Astrocyte of the hippocampus (primary cell): ENCODE data around the gene MOV10.
A peak's percentile ranks its signal among the peaks of the same experiment; 100 is the strongest.
"Not testable (repeated sequence)": the region's sequence is repeated elsewhere in the genome, so short reads cannot be mapped to it uniquely, and the experiment has no call there.

Experiments
- DNase-seq: peaks from one replicate; pipeline ENCODE4 v3.0.0; 2011; ENCODE audit warnings: low read depth, low spot score

MOV10 gene, protein sequence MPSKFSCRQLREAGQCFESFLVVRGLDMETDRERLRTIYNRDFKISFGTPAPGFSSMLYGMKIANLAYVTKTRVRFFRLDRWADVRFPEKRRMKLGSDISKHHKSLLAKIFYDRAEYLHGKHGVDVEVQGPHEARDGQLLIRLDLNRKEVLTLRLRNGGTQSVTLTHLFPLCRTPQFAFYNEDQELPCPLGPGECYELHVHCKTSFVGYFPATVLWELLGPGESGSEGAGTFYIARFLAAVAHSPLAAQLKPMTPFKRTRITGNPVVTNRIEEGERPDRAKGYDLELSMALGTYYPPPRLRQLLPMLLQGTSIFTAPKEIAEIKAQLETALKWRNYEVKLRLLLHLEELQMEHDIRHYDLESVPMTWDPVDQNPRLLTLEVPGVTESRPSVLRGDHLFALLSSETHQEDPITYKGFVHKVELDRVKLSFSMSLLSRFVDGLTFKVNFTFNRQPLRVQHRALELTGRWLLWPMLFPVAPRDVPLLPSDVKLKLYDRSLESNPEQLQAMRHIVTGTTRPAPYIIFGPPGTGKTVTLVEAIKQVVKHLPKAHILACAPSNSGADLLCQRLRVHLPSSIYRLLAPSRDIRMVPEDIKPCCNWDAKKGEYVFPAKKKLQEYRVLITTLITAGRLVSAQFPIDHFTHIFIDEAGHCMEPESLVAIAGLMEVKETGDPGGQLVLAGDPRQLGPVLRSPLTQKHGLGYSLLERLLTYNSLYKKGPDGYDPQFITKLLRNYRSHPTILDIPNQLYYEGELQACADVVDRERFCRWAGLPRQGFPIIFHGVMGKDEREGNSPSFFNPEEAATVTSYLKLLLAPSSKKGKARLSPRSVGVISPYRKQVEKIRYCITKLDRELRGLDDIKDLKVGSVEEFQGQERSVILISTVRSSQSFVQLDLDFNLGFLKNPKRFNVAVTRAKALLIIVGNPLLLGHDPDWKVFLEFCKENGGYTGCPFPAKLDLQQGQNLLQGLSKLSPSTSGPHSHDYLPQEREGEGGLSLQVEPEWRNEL

DNA sequence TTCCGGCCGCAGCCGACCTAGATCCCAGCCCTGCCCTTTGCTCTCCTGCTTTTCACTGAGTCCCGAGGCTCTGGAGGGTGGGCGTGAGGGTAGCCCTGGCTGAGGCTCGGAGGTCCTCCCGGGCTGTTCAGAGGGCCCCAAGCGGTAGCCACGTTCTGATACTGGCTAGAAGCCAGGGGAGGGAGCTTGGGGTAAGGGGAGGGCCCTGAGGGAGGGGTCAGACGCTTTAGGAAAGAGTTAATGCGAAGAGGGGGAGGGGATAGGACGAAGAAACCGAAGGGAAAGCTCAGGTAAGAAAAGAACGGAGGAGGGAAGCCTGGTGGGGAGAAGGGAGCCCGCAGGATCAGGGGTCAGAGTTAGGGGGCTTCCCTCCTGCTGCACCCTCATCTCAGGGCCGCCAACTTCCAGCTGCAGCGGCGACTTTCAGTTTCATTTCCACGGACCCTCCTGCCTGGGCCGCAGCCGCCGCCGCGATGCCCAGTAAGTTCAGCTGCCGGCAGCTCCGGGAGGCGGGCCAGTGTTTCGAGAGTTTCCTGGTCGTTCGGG is at the start of gene MOV10:
TSS of gene MOV10 (plus strand) at position 220 of the 546 bp plus-strand sequence. CDS start at position 474, 254 bp downstream.
- DNase-seq = peak; percentile 87

DNA sequence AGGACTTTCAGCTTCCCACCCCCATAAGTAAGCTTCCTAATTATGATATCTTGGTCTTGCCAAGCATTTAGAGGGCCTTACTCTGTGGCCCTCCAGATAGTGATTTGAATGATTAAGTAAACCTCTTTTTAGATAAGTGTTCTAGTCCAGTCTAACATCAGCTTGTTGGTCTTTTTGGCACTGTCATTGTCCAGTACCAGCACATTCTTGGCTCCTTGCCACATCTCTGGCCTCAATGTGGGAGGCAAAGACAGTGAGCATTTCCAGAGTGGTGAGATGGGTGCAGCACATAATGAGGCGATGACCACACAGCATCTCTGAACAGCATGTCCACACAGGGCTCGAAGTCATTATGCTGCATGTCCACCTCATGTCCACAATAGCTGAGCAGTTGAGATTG is 48.8 kb upstream of the MOV10 start:
- peak; percentile 38 for DNase-seq

DNA sequence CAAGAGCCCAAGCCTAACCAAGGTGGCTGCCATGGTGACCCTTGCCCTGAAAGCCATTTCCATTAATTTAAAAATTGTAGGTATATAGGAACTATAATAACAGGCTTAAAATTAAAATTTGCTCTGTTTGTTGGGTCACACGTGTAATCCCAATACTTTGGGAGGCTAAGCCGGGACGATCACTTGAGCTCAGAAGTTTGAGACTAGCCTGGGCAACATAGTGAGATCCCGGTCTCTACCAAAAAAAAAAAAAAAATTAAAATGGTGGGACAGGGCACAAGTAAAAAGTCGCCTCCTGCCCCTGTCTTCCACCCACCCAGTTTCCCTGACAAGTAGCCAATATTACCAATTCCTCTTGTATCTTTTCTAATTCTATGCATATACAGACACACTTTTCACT is 48.3 kb upstream of the MOV10 start:
- DNase-seq = no peak

DNA sequence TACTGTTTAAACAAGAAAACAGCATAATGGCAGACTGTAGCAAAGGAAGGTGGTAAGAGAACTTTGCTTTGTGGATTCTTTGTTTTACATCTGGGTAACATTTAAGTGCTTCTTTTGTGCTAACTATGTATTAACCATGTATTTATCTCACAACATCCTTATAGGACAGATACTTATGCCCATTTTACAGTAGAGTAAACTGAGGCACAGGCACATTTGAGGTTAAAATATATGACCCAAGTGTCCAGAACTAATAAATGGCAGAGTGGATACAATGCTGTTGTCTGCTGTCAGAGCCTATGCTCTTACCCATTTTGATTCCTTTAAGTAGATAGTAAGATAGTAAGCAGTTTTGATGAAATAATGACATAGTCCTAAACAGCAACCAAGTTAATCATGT is 47.6 kb upstream of the MOV10 start:
- DNase-seq = no peak

DNA sequence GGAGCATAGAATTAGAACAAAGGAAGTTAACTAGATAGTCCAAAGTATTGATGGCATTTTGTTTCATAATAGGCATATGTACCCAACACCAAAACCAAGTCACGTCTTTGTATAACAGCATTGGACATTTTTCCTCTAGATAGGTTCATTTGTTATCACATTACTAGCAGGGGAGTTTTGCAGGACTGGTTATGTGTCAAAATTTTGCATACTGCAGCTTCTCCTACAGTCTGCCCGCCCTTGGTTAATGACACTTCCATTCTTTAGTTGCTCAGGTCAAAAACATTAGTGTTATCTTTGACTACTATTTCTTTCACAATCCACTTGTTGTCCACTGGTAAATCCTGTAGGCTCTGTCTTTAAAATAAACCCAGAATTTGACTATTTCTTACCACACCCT is 45.9 kb upstream of the MOV10 start:
- no peak for DNase-seq

DNA sequence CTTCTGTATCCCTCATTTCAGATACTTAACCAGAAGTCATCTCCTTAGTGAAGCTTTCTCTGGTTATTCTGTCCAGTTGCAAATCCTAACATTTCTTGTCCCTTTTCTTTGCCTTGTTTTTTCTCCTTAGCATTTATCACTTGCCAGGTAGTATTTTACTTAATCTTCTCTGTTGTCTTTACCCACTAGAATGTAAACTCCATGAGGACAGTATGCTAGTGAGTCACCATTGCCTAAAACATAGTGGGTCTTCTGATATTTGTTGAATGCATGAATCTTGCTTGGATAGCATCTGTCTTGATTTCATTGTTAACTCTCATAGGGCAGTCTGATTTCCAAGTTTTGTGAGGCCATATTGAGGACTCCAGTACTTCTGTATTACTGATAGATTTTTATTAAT is 45.2 kb upstream of the MOV10 start:
- no peak for DNase-seq

DNA sequence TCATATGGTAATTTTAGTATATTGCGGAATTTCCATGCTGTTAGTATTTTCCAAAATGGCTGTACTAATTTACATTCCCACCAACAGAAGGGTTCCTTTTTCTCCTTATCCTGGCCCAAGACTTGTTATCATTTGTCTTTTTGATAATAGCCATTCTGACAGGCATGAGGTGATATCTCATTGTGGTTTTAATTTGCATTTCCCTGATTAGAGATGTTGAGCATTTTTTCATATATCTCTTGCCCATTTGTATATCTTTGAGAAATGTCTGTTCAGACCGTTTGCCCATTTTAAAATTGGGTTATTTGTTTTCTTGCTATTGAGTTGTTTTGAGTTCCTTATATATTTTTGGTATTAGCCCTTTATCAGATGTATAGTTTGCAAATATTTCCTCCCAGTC is 40.8 kb upstream of the MOV10 start:
- DNase-seq = no peak

DNA sequence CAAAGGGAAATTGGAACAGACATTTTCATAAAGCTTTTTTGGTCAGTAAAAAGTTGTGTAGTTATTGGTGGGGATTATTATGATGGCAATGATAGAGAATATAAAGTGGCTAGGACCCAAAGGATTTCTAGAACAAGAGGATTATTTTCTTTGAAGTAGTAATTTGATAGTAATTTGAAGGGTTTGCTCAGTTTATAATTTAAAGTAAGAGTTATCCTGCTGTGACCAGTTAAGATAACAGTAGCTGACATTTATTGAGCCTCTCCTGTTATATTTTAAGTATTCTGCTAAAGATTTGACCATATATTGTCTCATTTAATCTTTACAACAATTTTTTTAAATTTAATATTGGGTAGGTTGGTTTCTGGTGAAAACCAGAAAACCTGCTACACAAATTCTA is 40.1 kb upstream of the MOV10 start:
- DNase-seq = no peak

DNA sequence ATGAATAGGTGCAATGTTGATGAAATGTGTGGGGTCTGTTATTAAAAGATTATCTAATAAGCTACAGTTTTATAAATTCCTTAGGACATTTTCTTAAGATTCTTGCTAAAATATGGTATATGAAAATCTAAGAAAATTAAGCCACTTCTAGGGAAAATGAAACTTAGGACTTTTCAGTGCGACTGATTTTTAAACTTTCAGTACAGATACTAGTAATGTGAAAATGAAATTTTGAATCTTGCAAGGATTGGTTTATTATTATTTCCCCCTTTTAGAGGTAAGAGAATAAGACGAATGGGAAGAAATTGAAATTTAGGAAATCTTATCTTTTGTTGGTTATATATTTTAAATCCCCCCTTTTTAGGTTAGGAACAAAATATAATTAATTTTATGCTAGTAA is 38.4 kb upstream of the MOV10 start:
- DNase-seq = no peak

DNA sequence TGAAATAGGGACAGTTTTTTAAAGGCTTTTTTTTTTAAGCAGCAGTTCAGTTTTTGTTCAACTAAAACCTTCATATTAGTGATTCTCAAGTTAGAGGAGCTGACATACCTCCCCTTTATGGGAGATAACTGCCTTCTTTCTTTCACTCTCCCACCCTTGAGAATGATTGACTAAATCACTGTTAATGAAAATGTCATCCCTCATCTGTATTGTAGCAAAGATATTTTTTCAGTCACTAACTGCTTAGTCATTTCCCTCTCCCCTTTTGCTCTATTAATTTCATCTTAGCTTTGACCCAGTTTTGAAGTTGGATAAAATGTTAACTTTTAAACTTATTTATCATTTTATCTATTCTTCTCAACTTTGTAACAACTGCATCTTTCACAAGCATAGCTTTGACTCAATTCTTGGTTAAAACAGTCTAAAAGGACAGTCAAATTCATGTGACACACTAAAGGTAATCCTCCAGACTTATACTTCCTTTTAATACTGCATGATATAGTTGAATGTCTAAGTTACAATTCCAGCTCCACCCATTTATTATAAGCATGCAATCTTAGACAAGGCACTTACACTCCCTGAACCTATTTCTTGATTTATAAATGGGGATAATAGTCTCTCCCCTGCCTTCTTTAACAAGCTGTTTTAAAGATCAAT is 37.7 kb upstream of the MOV10 start:
- peak; percentile 4 for DNase-seq

DNA sequence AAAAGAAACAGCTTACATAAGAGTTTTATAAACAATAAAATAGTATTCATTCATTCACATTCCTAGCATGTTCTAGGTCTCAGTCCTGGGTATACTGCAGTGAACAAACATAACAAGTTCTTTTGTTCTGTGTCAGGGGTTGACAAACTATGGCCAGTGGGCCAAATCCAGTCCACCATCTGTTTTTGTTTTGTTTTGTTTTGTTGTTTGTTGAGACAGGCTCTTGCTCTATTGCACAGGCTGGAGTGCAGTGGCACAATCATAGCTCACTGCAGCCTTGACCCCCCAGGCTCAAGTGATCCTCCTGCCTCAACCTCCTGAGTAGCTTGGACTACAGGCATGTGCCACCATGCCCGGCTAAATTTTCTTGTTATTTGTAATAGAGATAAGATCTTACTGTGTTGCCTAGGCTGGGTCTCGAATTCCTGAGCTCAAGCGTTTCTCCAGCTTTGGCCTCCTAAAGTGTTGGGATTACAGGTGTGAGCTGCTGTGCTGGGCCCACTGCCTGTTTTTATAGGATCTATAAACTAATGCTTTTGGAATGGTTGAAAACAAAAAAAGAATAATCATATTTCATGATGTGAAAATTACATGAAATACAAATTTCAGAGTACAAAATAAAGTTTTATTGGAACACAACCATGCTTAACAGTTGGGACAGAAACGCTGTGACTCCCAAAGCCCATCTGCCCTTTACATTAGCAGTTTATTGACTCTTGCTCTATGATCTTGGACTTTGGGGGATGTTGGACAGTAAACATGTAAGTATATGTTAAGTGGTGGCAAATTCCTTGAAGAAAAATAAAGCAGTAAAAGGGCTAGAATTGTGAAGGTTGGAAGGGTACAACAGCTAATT is 37.0 kb upstream of the MOV10 start:
- DNase-seq = peak; percentile 53

DNA sequence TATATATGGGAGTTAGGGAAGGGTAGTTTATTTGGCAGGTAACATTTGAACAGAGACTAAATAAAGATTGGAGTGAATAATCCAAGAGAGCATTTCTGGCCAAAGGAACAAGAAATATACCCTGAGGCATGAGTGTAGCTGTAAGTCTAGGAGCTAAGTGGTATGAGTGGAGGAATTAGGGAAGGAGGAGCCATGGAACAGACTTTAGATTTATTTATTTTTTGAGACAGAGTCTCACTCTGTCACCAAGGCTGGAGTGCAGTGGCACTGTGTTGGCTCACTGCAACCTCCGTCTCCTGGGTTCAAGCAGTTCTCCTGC is 36.4 kb upstream of the MOV10 start:
- DNase-seq = no peak

DNA sequence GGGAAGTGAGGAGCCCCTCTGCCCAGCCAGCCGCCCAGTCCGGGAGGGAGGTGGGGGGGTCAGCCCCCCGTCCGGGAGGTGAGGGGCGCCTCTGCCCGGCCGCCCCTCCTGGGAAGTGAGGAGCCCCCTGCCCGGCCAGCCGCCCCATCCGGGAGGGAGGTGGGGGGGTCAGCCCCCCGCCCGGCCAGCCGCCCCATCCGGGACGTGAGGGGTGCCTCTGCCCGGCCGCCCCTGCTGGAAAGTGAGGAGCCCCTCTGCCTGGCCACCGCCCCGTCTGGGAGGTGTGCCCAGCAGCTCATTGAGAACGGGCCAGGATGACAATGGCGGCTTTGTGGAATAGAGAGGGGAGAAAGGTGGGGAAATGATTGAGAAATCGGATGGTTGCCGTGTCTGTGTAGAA is 34.0 kb upstream of the MOV10 start:
- not testable (repeated sequence) for DNase-seq

DNA sequence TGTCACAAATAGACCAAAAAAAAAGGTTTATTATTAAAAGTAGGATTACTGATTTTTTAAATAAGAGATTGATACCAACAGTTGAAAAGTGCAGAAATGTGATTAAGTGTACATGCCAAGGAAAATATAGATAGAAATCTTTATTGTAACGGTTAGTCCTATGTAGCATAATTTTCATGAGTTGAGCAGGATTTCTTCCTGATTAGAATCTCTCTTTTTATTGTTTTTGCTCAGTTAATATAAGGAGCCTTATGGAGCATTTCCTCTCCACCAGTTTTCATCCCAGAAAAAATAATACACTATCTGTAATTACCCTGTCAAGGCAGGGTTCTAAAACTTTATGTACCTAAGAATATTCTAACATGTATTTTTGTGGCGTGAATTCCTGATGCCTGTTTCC is 31.4 kb upstream of the MOV10 start:
- no peak for DNase-seq

DNA sequence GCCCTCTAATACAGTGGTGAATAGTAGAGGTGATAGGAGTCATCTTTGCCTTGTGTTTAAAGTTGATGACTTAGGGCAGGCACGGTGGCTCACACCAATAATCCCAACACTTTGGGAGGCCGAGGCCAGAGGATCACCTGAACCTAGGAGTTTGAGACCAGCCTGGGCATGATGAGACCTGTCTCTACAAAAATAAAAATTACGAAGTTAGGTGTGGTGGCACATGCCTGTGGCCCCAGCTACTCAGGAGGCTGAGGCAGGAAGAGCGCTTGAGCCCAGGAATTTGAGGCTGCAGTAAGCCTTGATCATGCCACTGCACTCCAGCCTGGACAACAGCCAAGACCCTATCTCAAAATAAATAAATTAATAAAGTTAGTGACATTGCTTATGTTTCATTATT is 28.2 kb upstream of the MOV10 start:
- DNase-seq = no peak

DNA sequence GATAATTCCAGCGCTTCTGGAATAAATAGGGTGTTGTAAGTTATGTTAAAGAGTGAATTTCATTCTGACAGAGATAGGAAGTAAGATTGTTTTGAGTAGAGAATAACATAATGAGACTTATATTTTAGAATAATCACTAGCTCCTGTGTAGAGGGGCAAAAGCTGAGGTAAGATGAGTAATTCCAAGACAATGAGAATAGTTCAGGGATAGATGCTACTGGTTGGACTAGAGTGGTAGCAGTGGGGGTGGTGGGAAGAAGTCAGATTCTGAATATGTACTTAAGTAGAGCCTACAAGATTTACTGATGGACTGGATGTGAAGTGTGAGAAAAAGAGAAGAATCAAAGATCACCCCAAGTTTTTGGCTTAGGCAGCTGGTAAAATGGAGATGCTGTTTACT is 23.3 kb upstream of the MOV10 start:
- no peak for DNase-seq

DNA sequence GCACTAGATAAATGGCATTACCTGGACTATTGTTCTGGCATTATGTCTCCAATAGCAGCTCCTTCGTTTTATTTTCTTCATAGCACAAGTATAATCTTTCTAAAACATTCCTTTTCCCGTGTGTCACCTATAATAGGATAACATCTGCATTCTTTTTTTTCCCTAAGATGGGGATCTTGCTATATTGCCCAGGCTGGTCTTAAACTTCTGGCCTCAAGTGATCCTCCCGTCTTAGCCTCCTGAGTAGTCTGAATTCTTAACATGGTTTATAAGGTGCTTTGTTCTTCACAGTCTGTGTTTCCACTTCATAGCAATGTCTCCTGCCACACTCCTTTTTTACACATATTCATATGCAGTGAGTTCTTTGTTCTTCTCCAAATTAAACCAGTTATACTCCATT is 8.6 kb upstream of the MOV10 start:
- DNase-seq = no peak

DNA sequence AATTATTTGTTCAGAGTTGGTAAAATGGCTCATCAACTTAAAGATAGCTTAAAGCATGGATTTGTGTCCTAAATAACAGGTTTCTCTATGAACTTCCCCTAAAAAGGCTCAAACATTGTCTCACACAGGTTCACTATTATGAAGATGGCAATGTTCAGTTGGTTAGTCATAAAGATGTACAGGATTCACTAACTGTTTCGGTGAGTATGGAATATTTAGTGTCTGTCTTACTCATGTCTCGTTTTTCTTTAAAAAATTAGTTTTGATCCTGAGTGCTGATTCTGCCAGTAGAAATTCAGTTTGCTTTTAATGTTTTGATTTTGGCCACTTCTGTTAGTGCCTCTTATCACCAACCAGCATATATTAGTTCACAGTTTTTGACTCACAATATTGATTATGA is 7.5 kb upstream of the MOV10 start:
- DNase-seq = no peak

DNA sequence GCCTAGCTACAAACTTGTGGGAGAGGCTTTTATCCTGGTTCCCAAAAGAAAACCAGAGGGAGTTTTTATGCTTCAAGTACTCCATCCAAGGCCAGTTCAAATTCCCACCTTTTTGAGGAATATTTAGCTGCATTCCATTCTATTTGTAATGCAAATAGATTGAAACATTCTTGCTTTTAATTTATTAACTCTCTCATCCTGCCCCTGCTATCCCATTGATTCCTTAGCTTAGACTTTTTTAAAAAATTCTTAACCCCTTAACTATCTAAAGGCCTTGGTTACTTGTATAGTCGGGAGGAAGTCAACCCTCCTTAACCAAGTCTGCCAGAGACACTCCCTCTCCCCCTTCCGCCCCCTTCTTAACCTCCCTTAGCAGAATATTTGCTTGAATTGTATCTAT is 2.5 kb upstream of the MOV10 start:
- DNase-seq = peak; percentile 55

DNA sequence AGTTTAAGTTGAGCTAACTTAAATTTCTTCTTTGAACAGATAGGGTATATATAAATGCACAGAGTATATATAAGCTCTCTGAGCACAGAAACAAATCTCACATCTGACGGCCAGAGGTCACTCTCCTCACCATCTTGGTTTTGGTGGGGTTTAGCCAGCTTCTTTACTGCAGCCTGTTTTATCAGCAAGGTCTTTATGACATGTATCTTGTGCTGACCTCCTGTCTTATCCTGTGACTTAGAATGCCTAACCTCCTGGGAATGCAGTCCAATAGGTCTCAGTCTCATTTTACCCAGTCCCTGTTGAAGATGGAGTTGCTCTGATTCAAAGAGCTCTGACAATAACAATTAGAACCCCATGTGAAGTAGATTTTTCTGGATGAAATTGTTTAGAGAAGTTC is 1.6 kb upstream of the MOV10 start:
- no peak for DNase-seq
